ENCODE data around the gene ATF6.

- TF ChIP-seq CTCF (IDR thresholded peaks at IDR 0.05) = no peak
- TF ChIP-seq POLR2A (IDR thresholded peaks at IDR 0.05) = no peak
These were observed 166.5 kb downstream of the ATF6 start for GRCh38 chr1:161932668-161933067.
